ENCODE measurements around the gene DEFB123. TPM values are rescaled to one million over a fixed set of nuclear protein-coding genes. Genes with fewer than 3 reads are reported as not detected.

Gene DEFB123
- polyA plus RNA-seq, 1 of the 3 experiments (the other 2 are of a cell fraction): not detected

- Histone ChIP-seq H3K4me1 (ENCODE audit: control insufficient read depth in 1 of 2, insufficient read depth in 2 of 2, low read depth in 1 of 2, low read length in 1 of 2) (no peaks in the 10 kb centered on the region), H4K20me1 (ENCODE audit: insufficient read depth) (no peaks in the 10 kb centered on the region), H3K27ac (ENCODE audit: low read depth in 2 of 2, low read length in 1 of 2) (no peak overlapping the region), H3K9me2 (no peaks in the 10 kb centered on the region), H3F3A (replicated peaks; ENCODE audit: insufficient read depth) (no peaks in the 10 kb centered on the region), H3K27me3 (ENCODE audit: insufficient read depth) (peaks cover 28% of the 10 kb centered on the region; the same call in 1 of the 2 replicates), H3K36me3 (replicated peaks in 1 of 2; ENCODE audit: control insufficient read depth in 1 of 2, insufficient read depth in 2 of 2, low read length in 1 of 2) (no peaks in the 10 kb centered on the region), H2AFZ (ENCODE audit: low read depth) (no peak overlapping the region), H3K4me3 (ENCODE audit: low read depth in 2 of 2, low read length in 1 of 2) (no peak overlapping the region), H3K9ac (no peak overlapping the region), H3K9me3 (no peaks in the 10 kb centered on the region), H3K79me2 (ENCODE audit: insufficient read depth) (no peaks in the 10 kb centered on the region), H3K4me2 (no peak overlapping the region)
- TF ChIP-seq JUND (IDR thresholded peaks at IDR 0.05): no peak
- no peak for TF ChIP-seq GATA2 (CRISPR knock-in tag; IDR thresholded peaks at IDR 0.05)
- no peak for TF ChIP-seq MXI1 (IDR thresholded peaks at IDR 0.05; ENCODE audit: low read depth, low read length)
- TF ChIP-seq USF1 (IDR thresholded peaks at IDR 0.05; ENCODE audit: borderline replicate concordance, low read depth): no peak
- no peak for TF ChIP-seq MAX (IDR thresholded peaks at IDR 0.05; ENCODE audit: low read depth)
- TF ChIP-seq IRF3 (IDR thresholded peaks at IDR 0.05; ENCODE audit: low read depth, low read length): no peak
- TF ChIP-seq TCF12 (IDR thresholded peaks at IDR 0.05): no peak
- no peak for TF ChIP-seq NRF1 (IDR thresholded peaks at IDR 0.05; ENCODE audit: low read depth, low read length)
- no peak for TF ChIP-seq RCOR1 (IDR thresholded peaks at IDR 0.05; ENCODE audit: low read length)
- TF ChIP-seq EZH2phosphoT487 (IDR thresholded peaks at IDR 0.05; ENCODE audit: borderline replicate concordance, low read depth): no peak
- no peak for TF ChIP-seq PBX3 (IDR thresholded peaks at IDR 0.05)
- DNase-seq: no peak
- ChIA-PET POLR2A (no interaction called here), CTCF (no interaction called here)
- 18% methylated on average over 7 of the region's 7 CpGs for WGBS (ENCODE audit: low lambda C conversion rate)
Observed at GRCh38 chr20:31418307-31418706, 22.1 kb upstream of the DEFB123 start.

- H3K4me1 ChIP-seq (ENCODE audit: control insufficient read depth in 1 of 2, insufficient read depth in 2 of 2, low read depth in 1 of 2, low read length in 1 of 2): no peaks in the 10 kb centered on the region
- no peaks in the 10 kb centered on the region for H3F3A ChIP-seq (replicated peaks; ENCODE audit: insufficient read depth)
- no peak overlapping the region for H3K9ac ChIP-seq
- H3K27ac ChIP-seq (ENCODE audit: low read depth in 2 of 2, low read length in 1 of 2): no peak overlapping the region
- peaks cover 5% of the 10 kb centered on the region; the same call in 1 of the 2 replicates for H3K27me3 ChIP-seq (ENCODE audit: insufficient read depth)
- ChIA-PET CTCF (no interaction called here), POLR2A (no interaction called here)
- H2AFZ ChIP-seq (ENCODE audit: low read depth): no peak overlapping the region
- no peaks in the 10 kb centered on the region for H3K36me3 ChIP-seq (replicated peaks in 1 of 2; ENCODE audit: control insufficient read depth in 1 of 2, insufficient read depth in 2 of 2, low read length in 1 of 2)
- no peaks in the 10 kb centered on the region for H3K9me3 ChIP-seq
- no peaks in the 10 kb centered on the region for H3K9me2 ChIP-seq
- DNase-seq: no peak
- H3K4me2 ChIP-seq: no peak overlapping the region
- no peaks in the 10 kb centered on the region for H4K20me1 ChIP-seq (ENCODE audit: insufficient read depth)
- TF ChIP-seq RCOR1 (IDR thresholded peaks at IDR 0.05; ENCODE audit: low read length): no peak
- TF ChIP-seq REST (IDR thresholded peaks at IDR 0.05; ENCODE audit: low read depth, low read length): no peak
- TF ChIP-seq USF2 (IDR thresholded peaks at IDR 0.05; ENCODE audit: borderline replicate concordance, low read depth, low read length): no peak
- TF ChIP-seq TCF12 (IDR thresholded peaks at IDR 0.05): no peak
- no peak for TF ChIP-seq JUND (IDR thresholded peaks at IDR 0.05)
- no peak for TF ChIP-seq GABPA (IDR thresholded peaks at IDR 0.05; ENCODE audit: low read depth)
- TF ChIP-seq NFIC (IDR thresholded peaks at IDR 0.05; ENCODE audit: borderline replicate concordance): no peak
- TF ChIP-seq YY1 (IDR thresholded peaks at IDR 0.05; ENCODE audit: low read depth): no peak
- TF ChIP-seq PBX3 (IDR thresholded peaks at IDR 0.05): no peak
- no peak for TF ChIP-seq NRF1 (IDR thresholded peaks at IDR 0.05; ENCODE audit: low read depth, low read length)
- TF ChIP-seq MAX (IDR thresholded peaks at IDR 0.05; ENCODE audit: low read depth): no peak
- no peak for TF ChIP-seq MEF2A (IDR thresholded peaks at IDR 0.05; ENCODE audit: borderline replicate concordance, low read depth)
- H3K4me3 ChIP-seq (ENCODE audit: low read depth in 2 of 2, low read length in 1 of 2): no peak overlapping the region
- no peaks in the 10 kb centered on the region for H3K79me2 ChIP-seq (ENCODE audit: insufficient read depth)
Observed at GRCh38 chr20:31425797-31426196, 14.6 kb upstream of the DEFB123 start.

Measured in SK-N-SH (cell line).